Neural crest cell (in vitro differentiated cells): ENCODE measurements around the gene DHX57. TPM values are rescaled to one million over a fixed set of nuclear protein-coding genes. Genes with fewer than 3 reads are reported as not detected.

Experiments used
- DNase-seq: peaks from one replicate; pipeline ENCODE4 v3.0.0; 2021; ENCODE audit warnings: low read depth, mixed read lengths, low spot score
- H3K27ac Mint-ChIP-seq: one replicate; pipeline ENCODE4 v1.8.0; 2021; ENCODE audit warnings: mild to moderate bottlenecking, mixed read lengths; ENCODE audit not compliant: unreplicated experiment
- H3K27me3 Mint-ChIP-seq: 2 replicates; pipeline ENCODE4 v1.8.0; 2021; ENCODE audit warnings: low read depth, mild to moderate bottlenecking, mixed read lengths
- H3K36me3 Mint-ChIP-seq: 2 replicates; pipeline ENCODE4 v1.8.0; 2021; ENCODE audit warnings: low read depth, mild to moderate bottlenecking, mixed read lengths
- H3K4me1 Mint-ChIP-seq: 2 replicates; pipeline ENCODE4 v1.8.0; 2021; ENCODE audit warnings: mixed read lengths
- H3K4me3 Mint-ChIP-seq: one replicate; pipeline ENCODE4 v1.8.0; 2021; ENCODE audit warnings: mild to moderate bottlenecking, mixed read lengths
- H3K9me3 Mint-ChIP-seq: 2 replicates; pipeline ENCODE4 v1.8.0; 2021; ENCODE audit warnings: mixed read lengths
- CTCF ChIP-seq: fragments of 200-600 bp; sonication (generic); conservative IDR thresholded peaks from 2 replicates; pipeline ENCODE4 v1.5.0; 2021; ENCODE audit warnings: antibody characterized with exemption, mild to moderate bottlenecking
- total RNA-seq: library from RNA; stranded (reverse); gene quantifications from 2 replicates; pipeline ENCODE4 v1.2.1, GENCODE V29; 2021

Gene DHX57
- total RNA-seq, 1 donor from 2014 or later, result 39.5 TPM

GRCh38 chr2:38898256-38898655, 22.5 kb upstream of the DHX57 start:
- no peak for TF ChIP-seq CTCF
- H3K27ac Mint-ChIP-seq, result no peak overlapping the region
- H3K36me3 Mint-ChIP-seq, result no peaks in the 10 kb centered on the region
- no peak overlapping the region for H3K4me3 Mint-ChIP-seq
- no peaks in the 10 kb centered on the region for H3K4me1 Mint-ChIP-seq
- H3K9me3 Mint-ChIP-seq, result no peaks in the 10 kb centered on the region
- no peaks in the 10 kb centered on the region for H3K27me3 Mint-ChIP-seq
- no peak for DNase-seq

GRCh38 chr2:38892819-38893218, 17.1 kb upstream of the DHX57 start:
- no peak overlapping the region for H3K4me3 Mint-ChIP-seq
- no peaks in the 10 kb centered on the region for H3K27me3 Mint-ChIP-seq
- H3K27ac Mint-ChIP-seq, result no peak overlapping the region
- TF ChIP-seq CTCF, result no peak
- H3K4me1 Mint-ChIP-seq, result no peaks in the 10 kb centered on the region
- no peaks in the 10 kb centered on the region for H3K9me3 Mint-ChIP-seq
- no peak for DNase-seq
- no peaks in the 10 kb centered on the region for H3K36me3 Mint-ChIP-seq

- Mint-ChIP-seq H3K4me3 (no peak within 1 kb of the TSS), H3K4me1 (no peaks in the 10 kb centered on the region), H3K36me3 (no peaks in the 10 kb centered on the region), H3K27ac (no peak within 1 kb of the TSS), H3K9me3 (no peaks in the 10 kb centered on the region), H3K27me3 (no peaks in the 10 kb centered on the region)
- no peak for DNase-seq
- TF ChIP-seq CTCF, result no peak
Observed at GRCh38 chr2:38889575-38889974, 13.8 kb upstream of the DHX57 start, which contains the start of gene ARHGEF33. Gene ARHGEF33, plus strand, starts transcription at chr2:38889875. Its CDS starts 29,573 bp downstream, at chr2:38919448.

GRCh38 chr2:38889045-38889444, 13.3 kb upstream of the DHX57 start:
- H3K4me3 Mint-ChIP-seq, result no peak overlapping the region
- no peaks in the 10 kb centered on the region for H3K4me1 Mint-ChIP-seq
- no peak for TF ChIP-seq CTCF
- DNase-seq, result no peak
- no peaks in the 10 kb centered on the region for H3K9me3 Mint-ChIP-seq
- no peaks in the 10 kb centered on the region for H3K27me3 Mint-ChIP-seq
- H3K36me3 Mint-ChIP-seq, result no peaks in the 10 kb centered on the region
- H3K27ac Mint-ChIP-seq, result no peak overlapping the region

GRCh38 chr2:38887902-38888554, 12.3 kb upstream of the DHX57 start:
- no peak for TF ChIP-seq CTCF
- Mint-ChIP-seq H3K9me3 (no peaks in the 10 kb centered on the region), H3K27me3 (no peaks in the 10 kb centered on the region), H3K4me1 (no peaks in the 10 kb centered on the region), H3K4me3 (no peak overlapping the region), H3K27ac (no peak overlapping the region), H3K36me3 (no peaks in the 10 kb centered on the region)
- no peak for DNase-seq
